Testis (tissue), 2 donors: ENCODE data around the gene APOB.

Experiments
- POLR2A ChIP-seq: fragments of 450-650 bp; IDR thresholded peaks from one replicate; pipeline ENCODE4 v1.6.1; 2017; ENCODE audit warnings: antibody characterized with exemption, mild to moderate bottlenecking, moderate library complexity
- TF ChIP-seq, protein P1 (sequence below), 3 experiments: fragments of 450-650 bp in 2 of 3; fragments of 200-600 bp in 1 of 3; sonication (generic) in 1 of 3; IDR thresholded peaks; one replicate each; pipeline ENCODE4 v1.5.1; 2016 to 2019; ENCODE audit warnings: antibody characterized with exemption in 3 of 3, mild to moderate bottlenecking in 2 of 3, moderate library complexity in 1 of 3

- TF ChIP-seq, protein P1, sequence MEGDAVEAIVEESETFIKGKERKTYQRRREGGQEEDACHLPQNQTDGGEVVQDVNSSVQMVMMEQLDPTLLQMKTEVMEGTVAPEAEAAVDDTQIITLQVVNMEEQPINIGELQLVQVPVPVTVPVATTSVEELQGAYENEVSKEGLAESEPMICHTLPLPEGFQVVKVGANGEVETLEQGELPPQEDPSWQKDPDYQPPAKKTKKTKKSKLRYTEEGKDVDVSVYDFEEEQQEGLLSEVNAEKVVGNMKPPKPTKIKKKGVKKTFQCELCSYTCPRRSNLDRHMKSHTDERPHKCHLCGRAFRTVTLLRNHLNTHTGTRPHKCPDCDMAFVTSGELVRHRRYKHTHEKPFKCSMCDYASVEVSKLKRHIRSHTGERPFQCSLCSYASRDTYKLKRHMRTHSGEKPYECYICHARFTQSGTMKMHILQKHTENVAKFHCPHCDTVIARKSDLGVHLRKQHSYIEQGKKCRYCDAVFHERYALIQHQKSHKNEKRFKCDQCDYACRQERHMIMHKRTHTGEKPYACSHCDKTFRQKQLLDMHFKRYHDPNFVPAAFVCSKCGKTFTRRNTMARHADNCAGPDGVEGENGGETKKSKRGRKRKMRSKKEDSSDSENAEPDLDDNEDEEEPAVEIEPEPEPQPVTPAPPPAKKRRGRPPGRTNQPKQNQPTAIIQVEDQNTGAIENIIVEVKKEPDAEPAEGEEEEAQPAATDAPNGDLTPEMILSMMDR (IDR thresholded peaks at IDR 0.05), result no peak
- TF ChIP-seq POLR2A, result no peak
These were observed 16.2 kb upstream of the APOB start for GRCh38 chr2:21059885-21060610.
